Colonic mucosa (tissue), 4 donors: ENCODE measurements around the gene PIGO. TPM values are rescaled to one million over a fixed set of nuclear protein-coding genes. Genes with fewer than 3 reads are reported as not detected.
A peak's percentile ranks its signal among the peaks of the same experiment; 100 is the strongest.

Source experiments
- DNase-seq: peaks from one replicate; pipeline ENCODE4 v3.0.0-alpha.2; 2020
- H3K27ac ChIP-seq: fragments of 200-600 bp; one replicate; pipeline ENCODE4 v1.8.0; 2021
- H3K27me3 ChIP-seq: fragments of 200-600 bp; one replicate; pipeline ENCODE4 v1.8.0; 2021
- H3K36me3 ChIP-seq: fragments of 200-600 bp; one replicate; pipeline ENCODE4 v1.8.0; 2021
- H3K4me1 ChIP-seq: fragments of 200-600 bp; one replicate; pipeline ENCODE4 v1.8.0; 2021; ENCODE audit warnings: mild to moderate bottlenecking
- H3K4me3 ChIP-seq: fragments of 200-600 bp; one replicate; pipeline ENCODE4 v1.8.0; 2021
- H3K9ac ChIP-seq, 2 donors: one replicate each; pipeline ENCODE4 v1.7.0; 2013; ENCODE audit warnings: control low read depth in 2 of 2, low read depth in 2 of 2, low read length in 2 of 2
- H3K9me3 ChIP-seq: fragments of 200-600 bp; one replicate; pipeline ENCODE4 v1.8.0; 2021
- intact Hi-C: fragments of 100-400 bp; cut with DNase I; formaldehyde crosslinking; loops from one replicate; pipeline ENCODE4 v1.14.1; 2022
- total RNA-seq, 2 donors: library from RNA; stranded (reverse); fragmentation: NEBNext Ultra II Directional in 1 of 2; extraction: Animal tissue kit (Norgen Biotek cat#: 25700) in 1 of 2; gene quantifications; one replicate each; pipeline ENCODE4 v1.2.1, GENCODE V29; 2021
- TF ChIP-seq, protein P1 (sequence below): fragments of 200-600 bp; IDR thresholded peaks from one replicate; pipeline ENCODE4 v1.8.0; 2022; ENCODE audit warnings: antibody characterized with exemption, mild to moderate bottlenecking
- donor health status: healthy.
- donor health status: DM: no; HTN: no; CAD: no.
- donor health status: DM: no; HTN: no; CAD: no.

Gene PIGO
- total RNA-seq, 2 donors from 2014 or later: 27.6 to 51.3 TPM

DNA sequence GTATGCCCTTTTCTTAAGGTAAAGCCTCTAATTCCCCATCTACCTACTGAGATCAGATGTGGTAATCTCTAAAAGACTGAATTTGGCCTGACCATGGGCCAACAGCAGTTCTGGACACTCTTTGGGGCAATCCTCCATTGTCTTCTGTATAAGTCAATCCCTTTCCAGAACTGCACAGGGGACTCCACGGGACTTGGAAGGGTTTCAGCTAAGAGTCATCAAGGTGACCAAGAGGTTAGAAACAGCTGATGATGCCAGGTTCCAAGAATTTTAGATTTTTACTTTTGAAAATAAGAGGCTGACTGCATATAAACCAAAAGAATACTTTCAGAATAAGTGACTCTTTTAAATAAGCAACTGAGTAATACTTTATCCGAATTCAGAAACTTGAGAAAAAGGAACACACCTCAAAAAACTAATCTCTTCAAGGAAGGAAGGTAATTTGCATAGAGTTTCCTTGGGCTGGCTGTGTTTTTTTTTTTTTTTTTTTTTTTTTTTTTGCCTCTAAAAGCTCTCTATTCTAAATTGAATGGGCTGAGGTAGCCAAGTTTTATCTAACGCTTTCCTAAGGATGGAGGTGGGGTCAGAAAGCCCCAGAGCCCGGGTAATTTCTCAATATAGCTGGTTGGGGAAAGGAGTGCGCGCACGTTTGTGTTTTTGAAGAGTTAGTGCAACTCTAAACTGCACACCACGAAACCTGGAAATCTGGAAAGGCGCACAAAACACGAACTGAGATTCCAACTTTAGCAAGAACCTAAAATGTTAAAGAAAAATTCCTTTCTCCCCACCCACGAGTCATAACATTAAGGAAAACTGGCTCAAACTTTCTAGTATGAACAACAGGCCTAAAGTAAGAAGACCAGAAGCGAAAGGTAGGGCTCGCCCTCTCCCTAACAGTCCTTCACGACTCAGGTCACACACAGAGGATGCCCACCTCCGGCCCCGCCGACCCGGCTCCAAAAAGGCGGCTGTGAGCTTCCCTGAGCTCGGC is 25.3 kb downstream of the PIGO start:
- DNase-seq: no peak
- peak overlapping the region; percentile 99 for H3K4me3 ChIP-seq
- H3K36me3 ChIP-seq: peaks cover 13% of the 10 kb centered on the region
- TF ChIP-seq, protein P1, sequence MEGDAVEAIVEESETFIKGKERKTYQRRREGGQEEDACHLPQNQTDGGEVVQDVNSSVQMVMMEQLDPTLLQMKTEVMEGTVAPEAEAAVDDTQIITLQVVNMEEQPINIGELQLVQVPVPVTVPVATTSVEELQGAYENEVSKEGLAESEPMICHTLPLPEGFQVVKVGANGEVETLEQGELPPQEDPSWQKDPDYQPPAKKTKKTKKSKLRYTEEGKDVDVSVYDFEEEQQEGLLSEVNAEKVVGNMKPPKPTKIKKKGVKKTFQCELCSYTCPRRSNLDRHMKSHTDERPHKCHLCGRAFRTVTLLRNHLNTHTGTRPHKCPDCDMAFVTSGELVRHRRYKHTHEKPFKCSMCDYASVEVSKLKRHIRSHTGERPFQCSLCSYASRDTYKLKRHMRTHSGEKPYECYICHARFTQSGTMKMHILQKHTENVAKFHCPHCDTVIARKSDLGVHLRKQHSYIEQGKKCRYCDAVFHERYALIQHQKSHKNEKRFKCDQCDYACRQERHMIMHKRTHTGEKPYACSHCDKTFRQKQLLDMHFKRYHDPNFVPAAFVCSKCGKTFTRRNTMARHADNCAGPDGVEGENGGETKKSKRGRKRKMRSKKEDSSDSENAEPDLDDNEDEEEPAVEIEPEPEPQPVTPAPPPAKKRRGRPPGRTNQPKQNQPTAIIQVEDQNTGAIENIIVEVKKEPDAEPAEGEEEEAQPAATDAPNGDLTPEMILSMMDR: no peak
- peaks cover 15% of the 10 kb centered on the region for H3K4me1 ChIP-seq
- peak overlapping the region; percentile 76 to 97 for H3K9ac ChIP-seq
- H3K9me3 ChIP-seq: no peaks in the 10 kb centered on the region
- no peaks in the 10 kb centered on the region for H3K27me3 ChIP-seq
- intact Hi-C loops: no loop called here
- peak overlapping the region; percentile 100 for H3K27ac ChIP-seq

DNA sequence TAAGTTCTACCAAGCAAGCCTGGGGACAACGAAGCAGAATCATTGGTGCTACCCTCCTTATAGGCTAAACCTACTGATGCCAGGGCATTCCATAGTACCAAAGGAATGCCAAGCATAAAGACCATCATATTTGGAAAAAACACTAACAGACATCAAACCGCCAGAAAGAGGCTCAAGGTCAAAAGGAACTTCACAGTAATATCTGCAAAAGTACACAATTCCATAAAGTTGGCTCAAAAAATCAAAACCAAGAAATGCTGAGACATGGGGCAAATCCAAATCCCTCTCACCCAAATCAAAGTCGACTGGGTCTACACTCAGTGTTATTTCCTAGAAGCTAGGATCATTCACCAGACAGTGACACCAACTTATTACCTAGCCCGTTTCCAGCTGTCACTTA is 27.4 kb downstream of the PIGO start:
- Histone ChIP-seq H3K27me3 (no peaks in the 10 kb centered on the region), H3K4me1 (peaks cover 15% of the 10 kb centered on the region), H3K9ac (no peak overlapping the region), H3K36me3 (peaks cover 32% of the 10 kb centered on the region), H3K27ac (no peak overlapping the region), H3K9me3 (no peaks in the 10 kb centered on the region), H3K4me3 (no peak overlapping the region)
- DNase-seq: no peak
- TF ChIP-seq, protein P1: no peak
- intact Hi-C loops: no loop called here

DNA sequence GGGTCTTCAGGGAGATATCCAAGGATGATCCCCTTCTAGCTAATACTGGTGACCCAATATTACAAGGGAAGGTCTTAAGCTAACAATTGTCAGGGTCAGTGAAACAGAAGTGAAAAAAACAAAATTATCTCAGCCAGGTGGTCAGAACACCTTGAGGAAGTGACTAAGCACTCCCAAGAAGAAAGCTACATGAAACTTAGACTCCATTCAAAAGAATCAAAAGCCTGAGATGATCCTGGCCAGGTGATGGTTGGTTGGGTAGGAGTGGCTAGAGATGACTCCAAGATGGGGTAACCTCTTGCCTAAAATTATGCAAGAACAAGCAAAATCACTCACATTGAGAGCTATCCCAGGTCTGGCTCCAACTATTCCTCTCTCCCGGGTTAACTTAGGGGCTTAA is 29.3 kb downstream of the PIGO start:
- no peak overlapping the region for H3K4me3 ChIP-seq
- no peak overlapping the region for H3K27ac ChIP-seq
- TF ChIP-seq, protein P1: no peak
- H3K27me3 ChIP-seq: no peaks in the 10 kb centered on the region
- H3K9me3 ChIP-seq: no peaks in the 10 kb centered on the region
- H3K4me1 ChIP-seq: peaks cover 15% of the 10 kb centered on the region
- no peak for DNase-seq
- intact Hi-C loops: no loop called here
- peaks cover 50% of the 10 kb centered on the region for H3K36me3 ChIP-seq
- H3K9ac ChIP-seq: no peak overlapping the region

DNA sequence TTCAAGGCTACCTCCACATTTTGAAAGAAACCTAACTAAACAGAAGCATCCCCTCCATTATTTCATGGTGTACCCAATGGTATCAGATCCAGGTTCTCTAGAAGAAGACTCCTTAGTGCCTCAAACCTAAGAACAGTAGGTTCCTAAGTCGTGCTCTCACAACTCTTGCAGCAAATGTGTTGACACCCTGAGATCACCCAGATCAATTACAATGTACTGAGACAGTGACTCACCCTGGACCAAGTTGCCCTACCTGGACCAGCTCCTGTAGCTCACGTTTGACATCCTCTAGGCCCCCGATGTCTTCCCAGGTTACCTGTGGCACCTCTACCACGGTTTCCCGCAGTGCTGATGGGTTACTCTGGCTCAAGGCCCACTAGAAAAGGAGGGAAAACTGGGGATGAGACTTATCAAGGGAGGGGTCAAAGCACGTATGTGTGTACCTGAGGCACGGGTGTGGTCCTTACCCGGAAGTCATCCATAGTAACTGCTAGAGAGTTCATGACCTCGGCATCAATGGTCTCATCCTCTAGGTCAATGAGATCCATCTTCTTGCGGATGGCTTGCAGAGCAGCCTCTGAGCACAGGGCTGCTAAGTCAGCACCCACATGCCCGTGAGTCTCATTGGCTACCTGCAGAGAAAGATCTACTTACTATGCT is 35.7 kb downstream of the PIGO start:
- intact Hi-C loops: no loop called here
- Histone ChIP-seq H3K4me1 (no peaks in the 10 kb centered on the region), H3K9ac (no peak overlapping the region), H3K27ac (no peak overlapping the region), H3K4me3 (no peak overlapping the region), H3K36me3 (peaks cover 84% of the 10 kb centered on the region), H3K9me3 (no peaks in the 10 kb centered on the region), H3K27me3 (no peaks in the 10 kb centered on the region)
- DNase-seq: no peak
- TF ChIP-seq, protein P1: no peak

DNA sequence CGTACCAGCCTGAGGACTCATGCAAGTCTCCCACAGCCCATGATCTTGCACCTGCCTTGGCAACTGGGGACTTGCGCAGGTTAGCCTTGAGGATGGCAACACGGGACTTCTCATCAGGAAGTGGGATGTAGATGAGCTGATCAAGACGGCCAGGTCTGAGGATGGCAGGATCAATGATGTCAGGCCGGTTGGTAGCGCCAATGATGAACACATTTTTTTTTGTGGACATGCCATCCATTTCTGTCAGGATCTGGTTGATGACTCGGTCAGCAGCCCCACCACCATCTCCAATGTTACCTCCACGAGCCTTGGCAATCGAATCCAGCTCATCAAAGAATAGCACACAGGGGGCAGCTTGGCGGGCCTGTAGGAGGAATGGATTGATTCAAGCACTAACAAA is 37.0 kb downstream of the PIGO start:
- Histone ChIP-seq H3K36me3 (peaks cover 72% of the 10 kb centered on the region), H3K9ac (no peak overlapping the region), H3K27ac (no peak overlapping the region), H3K9me3 (no peaks in the 10 kb centered on the region), H3K4me1 (no peaks in the 10 kb centered on the region), H3K4me3 (no peak overlapping the region), H3K27me3 (no peaks in the 10 kb centered on the region)
- TF ChIP-seq, protein P1: no peak
- no peak for DNase-seq
- intact Hi-C loops: loop anchor here (10.0 kb wide), 1 partner anchor 165 kb away; a partner anchor contains a TSS
